NB4 (cell line): ENCODE data around the gene DSCAM.

Experiments used
- TF ChIP-seq, protein P1 (sequence below): IDR thresholded peaks from one replicate; pipeline ENCODE4 v1.5.1; 2012; ENCODE audit warnings: low read depth, low read length
- TF ChIP-seq, protein P2 (sequence below): IDR thresholded peaks from 2 replicates; pipeline ENCODE4 v1.6.1; 2011; ENCODE audit warnings: low read depth, low read length

DNA sequence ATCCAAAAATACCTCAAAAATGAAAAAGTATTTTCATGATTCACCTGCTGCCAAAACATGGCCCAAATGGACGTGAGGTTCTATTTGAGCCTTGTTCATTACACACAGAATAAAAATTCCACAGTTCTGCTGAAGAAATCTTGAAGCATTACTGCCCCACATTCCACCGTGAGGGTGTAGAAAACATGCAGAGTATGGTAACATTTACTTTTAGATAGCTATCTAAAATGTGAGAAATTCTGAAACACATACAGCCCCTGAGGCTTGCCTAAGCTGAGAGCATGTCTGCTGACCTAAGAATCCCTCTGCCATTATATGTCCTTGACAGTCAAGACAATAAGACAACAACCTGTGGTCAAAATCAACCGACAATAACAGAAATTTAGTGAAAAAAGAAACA is 186.5 kb downstream of the DSCAM start:
- TF ChIP-seq, protein P1, sequence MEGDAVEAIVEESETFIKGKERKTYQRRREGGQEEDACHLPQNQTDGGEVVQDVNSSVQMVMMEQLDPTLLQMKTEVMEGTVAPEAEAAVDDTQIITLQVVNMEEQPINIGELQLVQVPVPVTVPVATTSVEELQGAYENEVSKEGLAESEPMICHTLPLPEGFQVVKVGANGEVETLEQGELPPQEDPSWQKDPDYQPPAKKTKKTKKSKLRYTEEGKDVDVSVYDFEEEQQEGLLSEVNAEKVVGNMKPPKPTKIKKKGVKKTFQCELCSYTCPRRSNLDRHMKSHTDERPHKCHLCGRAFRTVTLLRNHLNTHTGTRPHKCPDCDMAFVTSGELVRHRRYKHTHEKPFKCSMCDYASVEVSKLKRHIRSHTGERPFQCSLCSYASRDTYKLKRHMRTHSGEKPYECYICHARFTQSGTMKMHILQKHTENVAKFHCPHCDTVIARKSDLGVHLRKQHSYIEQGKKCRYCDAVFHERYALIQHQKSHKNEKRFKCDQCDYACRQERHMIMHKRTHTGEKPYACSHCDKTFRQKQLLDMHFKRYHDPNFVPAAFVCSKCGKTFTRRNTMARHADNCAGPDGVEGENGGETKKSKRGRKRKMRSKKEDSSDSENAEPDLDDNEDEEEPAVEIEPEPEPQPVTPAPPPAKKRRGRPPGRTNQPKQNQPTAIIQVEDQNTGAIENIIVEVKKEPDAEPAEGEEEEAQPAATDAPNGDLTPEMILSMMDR = no peak
- TF ChIP-seq, protein P2, sequence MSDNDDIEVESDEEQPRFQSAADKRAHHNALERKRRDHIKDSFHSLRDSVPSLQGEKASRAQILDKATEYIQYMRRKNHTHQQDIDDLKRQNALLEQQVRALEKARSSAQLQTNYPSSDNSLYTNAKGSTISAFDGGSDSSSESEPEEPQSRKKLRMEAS = no peak
